Tibial nerve (tissue), 4 donors: Measurements from ENCODE around the gene RAMP1. TPM values are rescaled to one million over a fixed set of nuclear protein-coding genes. Genes with fewer than 3 reads are reported as not detected.
A peak's percentile ranks its signal among the peaks of the same experiment; 100 is the strongest.

ENCODE experiments used
- DNase-seq, 2 donors: peaks; one replicate each; pipeline ENCODE4 v3.0.0-alpha.2; 2019; ENCODE audit warnings: low spot score in 2 of 2
- H3K27ac ChIP-seq, 4 donors: fragments of 200-600 bp; sonication (generic) in 3 of 4; one replicate each; pipeline ENCODE4 v1.5.1; 2017 to 2019; ENCODE audit warnings: mild to moderate bottlenecking in 1 of 4
- H3K27me3 ChIP-seq, 2 donors: fragments of 200-600 bp; sonication (generic) in 1 of 2; one replicate each; pipeline versions ENCODE4 v1.5.1 to v1.6.0; 2017 to 2019
- H3K36me3 ChIP-seq, 3 donors: fragments of 200-600 bp; sonication (generic); one replicate each; pipeline ENCODE4 v1.5.1; 2018 to 2019
- H3K4me1 ChIP-seq, 4 donors: fragments of 200-600 bp; sonication (generic) in 3 of 4; one replicate each; pipeline ENCODE4 v1.5.1; 2017 to 2019
- H3K4me3 ChIP-seq, 4 donors: fragments of 200-600 bp; sonication (generic) in 3 of 4; one replicate each; pipeline ENCODE4 v1.5.1; 2017 to 2019; ENCODE audit warnings: mild to moderate bottlenecking in 1 of 4, moderate library complexity in 1 of 4
- H3K9me3 ChIP-seq, 4 donors: fragments of 200-600 bp; sonication (generic) in 3 of 4; one replicate each; pipeline ENCODE4 v1.5.1; 2017 to 2019
- EP300 ChIP-seq, 2 donors: sonication (generic); formaldehyde crosslinking; IDR thresholded peaks; one replicate each; pipeline ENCODE4 v1.6.1; 2017; ENCODE audit warnings: antibody characterized with exemption in 2 of 2, mild to moderate bottlenecking in 1 of 2
- POLR2A ChIP-seq, 2 donors: fragments of 450-650 bp; IDR thresholded peaks; one replicate each; pipeline ENCODE4 v1.6.1; 2017; ENCODE audit warnings: antibody characterized with exemption in 2 of 2, mild to moderate bottlenecking in 2 of 2, moderate library complexity in 2 of 2
- WGBS, 2 donors: methylation state at CpG; one replicate each; pipeline ENCODE4 v1.1.5; 2018; 5-methylcytosine and 5-hydroxymethylcytosine counted together
- small RNA-seq: library from RNA; depleted of rRNA; stranded (forward); fragments of <200 nt; gene quantifications from one replicate; pipeline ENCODE3, GENCODE V24; 2016
- total RNA-seq, 4 donors: library from RNA; depleted of rRNA; stranded (reverse); fragments of >200 nt; gene quantifications; one replicate each; pipeline ENCODE4 v1.1.0, GENCODE V29; 2016
- TF ChIP-seq, protein P1 (sequence below), 5 experiments: fragments of 200-600 bp in 3 of 5; fragments of 450-650 bp in 2 of 5; sonication (generic) in 3 of 5; IDR thresholded peaks; one replicate each; pipeline ENCODE4 v1.5.1; 2016 to 2019; ENCODE audit warnings: antibody characterized with exemption in 5 of 5, mild to moderate bottlenecking in 3 of 5, moderate library complexity in 2 of 5

Gene RAMP1
- total RNA-seq, 4 donors from 2014 or later = 60.6 to 105 (median 76.2) TPM

GRCh38 chr2:237955640-237956401, 96.4 kb downstream of the RAMP1 start:
- 9 to 27% methylated on average over 8 to 42 of the region's 64 CpGs for WGBS, 2 donors
- no peak for DNase-seq
- H3K36me3 ChIP-seq = no peaks in the 10 kb centered on the region
- peaks cover 0 to 41% of the 10 kb centered on the region in 2 donors for H3K27me3 ChIP-seq
- peaks cover 0 to 12% (median 9%) of the 10 kb centered on the region in 4 donors for H3K4me1 ChIP-seq
- H3K9me3 ChIP-seq = no peaks in the 10 kb centered on the region
- TF ChIP-seq POLR2A (IDR thresholded peaks at IDR 0.05) = no peak
- TF ChIP-seq EP300 (IDR thresholded peaks at IDR 0.05) = no peak
- TF ChIP-seq, protein P1, sequence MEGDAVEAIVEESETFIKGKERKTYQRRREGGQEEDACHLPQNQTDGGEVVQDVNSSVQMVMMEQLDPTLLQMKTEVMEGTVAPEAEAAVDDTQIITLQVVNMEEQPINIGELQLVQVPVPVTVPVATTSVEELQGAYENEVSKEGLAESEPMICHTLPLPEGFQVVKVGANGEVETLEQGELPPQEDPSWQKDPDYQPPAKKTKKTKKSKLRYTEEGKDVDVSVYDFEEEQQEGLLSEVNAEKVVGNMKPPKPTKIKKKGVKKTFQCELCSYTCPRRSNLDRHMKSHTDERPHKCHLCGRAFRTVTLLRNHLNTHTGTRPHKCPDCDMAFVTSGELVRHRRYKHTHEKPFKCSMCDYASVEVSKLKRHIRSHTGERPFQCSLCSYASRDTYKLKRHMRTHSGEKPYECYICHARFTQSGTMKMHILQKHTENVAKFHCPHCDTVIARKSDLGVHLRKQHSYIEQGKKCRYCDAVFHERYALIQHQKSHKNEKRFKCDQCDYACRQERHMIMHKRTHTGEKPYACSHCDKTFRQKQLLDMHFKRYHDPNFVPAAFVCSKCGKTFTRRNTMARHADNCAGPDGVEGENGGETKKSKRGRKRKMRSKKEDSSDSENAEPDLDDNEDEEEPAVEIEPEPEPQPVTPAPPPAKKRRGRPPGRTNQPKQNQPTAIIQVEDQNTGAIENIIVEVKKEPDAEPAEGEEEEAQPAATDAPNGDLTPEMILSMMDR (IDR thresholded peaks at IDR 0.05) = no peak
- no peak overlapping the region for H3K27ac ChIP-seq
- H3K4me3 ChIP-seq = peak overlapping the region in 2 of 4 donors; percentile 20 to 31

DNA sequence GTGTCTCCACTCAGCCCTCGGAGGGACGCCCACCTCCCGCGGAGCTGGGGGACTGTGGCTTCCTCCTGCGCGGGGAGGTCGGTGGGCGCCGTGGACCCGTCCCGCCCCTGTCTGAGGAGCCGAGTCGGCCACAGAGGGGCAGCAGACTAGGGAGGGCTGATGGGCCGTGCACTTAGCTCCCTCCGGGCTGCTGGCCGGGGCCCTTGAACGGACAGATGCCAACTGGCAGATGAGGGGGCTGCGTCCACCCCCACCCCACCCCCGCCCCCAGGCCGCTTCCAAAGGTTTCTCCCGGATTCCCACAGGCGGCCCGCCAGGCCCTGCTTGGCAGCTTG, 96.9 kb downstream of the RAMP1 start:
- peak overlapping the region in 2 of 4 donors; percentile 20 to 31 for H3K4me3 ChIP-seq
- H3K4me1 ChIP-seq = peaks cover 0 to 12% (median 9%) of the 10 kb centered on the region in 4 donors
- H3K36me3 ChIP-seq = no peaks in the 10 kb centered on the region
- H3K27ac ChIP-seq = no peak overlapping the region
- peaks cover 0 to 41% of the 10 kb centered on the region in 2 donors for H3K27me3 ChIP-seq
- no peaks in the 10 kb centered on the region for H3K9me3 ChIP-seq
- TF ChIP-seq POLR2A (IDR thresholded peaks at IDR 0.05) (no peak), EP300 (IDR thresholded peaks at IDR 0.05) (no peak)
- TF ChIP-seq, protein P1 (IDR thresholded peaks at IDR 0.05) = no peak
- WGBS, 2 donors = 15 to 29% methylated on average over 5 to 13 of the region's 23 CpGs
- no peak for DNase-seq

GRCh38 chr2:237961637-237962036, 102.2 kb downstream of the RAMP1 start:
- H3K36me3 ChIP-seq = no peaks in the 10 kb centered on the region
- no peak overlapping the region for H3K4me3 ChIP-seq
- peaks cover 0 to 15% (median 0%) of the 10 kb centered on the region in 4 donors for H3K9me3 ChIP-seq
- peaks cover 0 to 7% (median 4%) of the 10 kb centered on the region in 4 donors for H3K4me1 ChIP-seq
- DNase-seq = no peak
- no peak overlapping the region for H3K27ac ChIP-seq
- 78 to 90% methylated on average over 5 of the region's 5 CpGs for WGBS, 2 donors
- TF ChIP-seq POLR2A (IDR thresholded peaks at IDR 0.05) (no peak), EP300 (IDR thresholded peaks at IDR 0.05) (no peak)
- TF ChIP-seq, protein P1 (IDR thresholded peaks at IDR 0.05) = no peak
- peaks cover 0 to 3% of the 10 kb centered on the region in 2 donors for H3K27me3 ChIP-seq

Small RNA genes lying within 50 kb of the gene (small RNA-seq; reads per million reads assigned to genes)
- gene RF00157 = not detected

Other genes starting within 250 kb of the RAMP1 start
- 10 to 100 TPM; 51.5 to 95.4 (median 65.6) TPM for gene LRRFIP1, start 232.0 kb upstream of the RAMP1 start, total RNA-seq
- gene RBM44, start 60.8 kb upstream of the RAMP1 start, total RNA-seq = under 1 TPM; under 0.01 to 0.59 (median 0.36) TPM
- gene UBE2F, start 107.4 kb downstream of the RAMP1 start, total RNA-seq = 10 to 100 TPM; 35.1 to 73.8 (median 41.2) TPM
- gene SCLY, start 201.4 kb downstream of the RAMP1 start, total RNA-seq = 10 to 100 TPM; 13.6 to 23.3 (median 17.6) TPM
- 1 to 10 TPM in 1 of 4 donors, under 1 TPM in 1, not detected in 2; 0.44 to 2.1 TPM for gene ESPNL, start 240.7 kb downstream of the RAMP1 start, total RNA-seq